ENCODE data around the gene MASP2. TPM values are rescaled to one million over a fixed set of nuclear protein-coding genes. Genes with fewer than 3 reads are reported as not detected.
"Not testable (repeated sequence)": the region's sequence is repeated elsewhere in the genome, so short reads cannot be mapped to it uniquely, and the experiment has no call there.

The MASP2 gene
- not detected for total RNA-seq
- long read RNA-seq, donor 1, partial matches to known transcripts: 0 of 2 reads
- long read RNA-seq, donor 1, other reads (novel, unspliced or antisense): 2 of 2 reads
- long read RNA-seq, donor 2: 0 reads

DNA sequence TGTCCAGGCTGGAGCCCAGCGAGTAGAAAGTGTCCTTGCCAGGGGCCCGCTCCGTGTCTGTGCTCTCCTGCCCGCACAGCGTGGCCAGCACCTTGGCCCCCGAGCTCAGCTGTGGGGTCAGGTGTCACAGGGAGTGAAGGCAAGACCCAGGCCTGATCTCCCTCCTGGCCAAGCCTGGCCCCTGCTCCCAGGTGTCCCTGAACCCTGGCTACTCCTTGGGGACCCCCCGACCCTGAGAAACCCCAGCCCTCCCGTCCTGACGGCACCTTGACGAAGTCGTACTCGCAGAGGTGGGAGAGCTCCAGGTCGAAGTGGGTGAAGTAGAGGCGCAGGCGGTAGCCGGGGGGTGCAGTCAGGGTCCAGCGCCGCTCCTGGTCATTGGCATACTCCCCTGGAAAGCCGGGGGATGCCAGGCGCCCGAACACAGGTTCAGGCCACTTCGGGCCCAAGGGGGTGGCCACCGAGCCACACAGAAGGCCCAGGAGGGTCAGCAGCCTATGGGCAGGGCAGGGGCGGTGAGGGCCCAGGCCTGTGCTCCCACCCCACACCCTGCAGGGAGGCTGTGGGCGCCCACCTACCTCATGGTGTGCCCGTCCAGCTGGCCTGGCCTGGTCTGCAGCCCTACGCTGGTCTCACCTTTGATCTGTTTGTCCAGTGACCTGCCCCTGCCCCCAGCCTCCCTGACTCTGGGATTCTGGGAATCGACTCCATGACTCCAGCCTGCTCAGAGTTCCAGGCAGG is at the start of gene MASP2:
TSS of gene MASP2 (minus strand) at position 615 of the 741 bp plus-strand sequence. CDS start at position 583, 32 bp downstream.
- intact Hi-C loops (cut with DNase I): no loop called here
- DNase-seq (ENCODE audit: low spot score): no peak

DNA sequence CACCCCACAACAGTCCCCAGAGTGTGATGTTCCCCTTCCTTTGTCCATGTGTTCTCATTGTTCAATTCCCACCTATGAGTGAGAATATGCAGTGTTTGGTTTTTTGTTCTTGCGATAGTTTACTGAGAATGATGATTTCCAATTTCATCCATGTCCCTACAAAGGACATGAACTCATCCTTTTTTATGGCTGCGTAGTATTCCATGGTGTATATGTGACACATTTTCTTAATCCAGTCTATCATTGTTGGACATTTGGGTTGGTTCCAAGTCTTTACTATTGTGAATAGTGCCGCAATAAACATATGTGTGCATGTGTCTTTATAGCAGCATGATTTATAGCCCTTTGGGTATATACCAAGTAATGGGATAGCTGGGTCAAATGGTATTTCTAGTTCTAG is 36.7 kb upstream of the MASP2 start:
- DNase-seq (ENCODE audit: low spot score); intact Hi-C loops (cut with DNase I): not testable (repeated sequence)

DNA sequence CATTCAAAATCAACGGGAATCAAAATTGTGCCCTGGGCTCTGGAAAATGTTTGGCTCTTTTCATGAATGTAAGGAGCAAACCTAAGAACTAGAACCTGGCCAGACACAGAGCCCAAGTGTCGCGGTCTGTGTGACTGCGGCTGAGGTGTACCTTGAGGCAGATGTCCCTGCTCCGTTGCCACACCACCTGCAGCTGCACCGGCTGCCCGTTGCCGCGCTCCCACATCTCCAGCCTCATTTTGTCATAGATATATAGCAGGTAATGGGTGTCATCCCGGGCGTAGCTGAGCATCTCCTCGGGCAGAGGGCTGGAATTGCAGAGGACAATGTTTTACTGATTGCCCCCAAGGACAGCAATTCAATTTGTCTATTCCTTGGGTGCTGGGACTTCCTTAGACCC is 33.9 kb upstream of the MASP2 start:
- intact Hi-C loops (cut with DNase I): no loop called here
- DNase-seq (ENCODE audit: low spot score): no peak

DNA sequence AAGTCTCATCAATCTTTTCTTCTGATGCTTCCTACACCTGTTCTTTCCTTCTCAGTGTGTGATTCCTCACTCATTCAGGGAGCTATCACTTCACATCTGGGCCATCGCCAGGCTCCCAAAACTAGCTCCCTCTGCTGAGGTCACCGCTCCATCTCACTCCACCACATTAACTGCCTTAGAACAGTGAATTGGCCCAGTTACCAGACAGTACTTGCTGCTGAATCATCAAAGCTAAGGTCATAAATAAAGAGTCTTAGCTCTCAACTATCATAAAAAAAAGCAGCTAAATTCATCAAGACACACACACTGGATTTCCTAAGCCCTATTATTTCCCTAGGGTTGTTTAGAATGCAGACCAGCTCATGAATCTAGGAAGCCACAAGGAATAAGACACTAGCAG is 31.6 kb upstream of the MASP2 start:
- intact Hi-C loops (cut with DNase I): no loop called here
- DNase-seq (ENCODE audit: low spot score): no peak

DNA sequence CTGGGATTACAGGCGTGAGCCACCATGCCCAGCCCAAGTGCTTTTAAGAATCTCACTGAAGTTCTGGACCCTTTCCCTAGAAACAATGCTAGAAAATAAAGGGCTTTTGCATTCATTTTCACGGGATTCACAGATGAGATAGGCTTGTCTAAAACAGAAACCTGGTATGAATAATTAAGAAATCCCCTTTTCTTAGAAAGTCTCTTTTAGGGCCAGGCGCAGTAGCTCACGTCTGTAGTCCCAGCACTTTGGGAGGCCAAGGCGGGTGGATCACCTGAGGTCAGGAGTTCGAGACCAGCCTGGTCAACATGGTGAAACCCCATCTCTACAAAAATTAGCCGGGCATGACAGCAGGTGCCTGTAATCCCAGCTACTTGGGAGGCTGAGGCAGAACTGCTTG is 26.4 kb upstream of the MASP2 start:
- intact Hi-C loops (cut with DNase I): not testable (repeated sequence)
- peak; percentile 9 for DNase-seq (ENCODE audit: low spot score)

DNA sequence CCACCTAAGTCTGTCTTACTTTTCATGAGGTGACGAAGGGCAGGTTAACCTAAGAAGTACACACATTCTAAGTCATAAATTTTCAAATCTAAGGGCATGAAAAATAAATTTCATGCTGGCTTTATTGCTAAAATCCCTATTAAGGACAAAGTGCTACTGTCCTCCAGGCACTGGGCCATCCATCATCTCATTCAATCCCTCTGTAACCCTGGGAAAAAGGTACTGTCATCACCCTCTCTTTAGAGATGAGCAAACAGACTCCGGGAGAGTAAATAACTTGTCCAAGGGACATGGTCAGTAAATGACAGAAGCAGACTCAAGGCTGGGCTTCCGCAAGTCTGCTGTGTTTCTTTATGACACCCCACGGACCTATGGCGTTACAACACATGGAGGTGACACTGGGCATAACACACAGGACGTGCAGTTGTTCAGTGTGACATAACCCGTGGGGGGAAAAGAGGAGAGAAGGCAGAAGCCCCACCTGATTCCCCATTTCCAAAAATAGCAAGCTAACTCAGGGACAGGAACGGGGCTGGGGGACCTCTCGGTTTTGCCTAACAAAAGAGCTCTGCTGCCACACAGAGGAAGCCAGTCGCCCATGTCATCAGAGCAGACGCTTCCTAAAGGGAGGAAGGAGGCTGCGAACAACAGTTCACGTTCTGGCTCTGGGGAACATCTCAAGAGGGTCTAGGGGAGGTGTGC is 25.3 kb upstream of the MASP2 start:
- peak; percentile 37 for DNase-seq (ENCODE audit: low spot score)
- intact Hi-C loops (cut with DNase I): no loop called here

DNA sequence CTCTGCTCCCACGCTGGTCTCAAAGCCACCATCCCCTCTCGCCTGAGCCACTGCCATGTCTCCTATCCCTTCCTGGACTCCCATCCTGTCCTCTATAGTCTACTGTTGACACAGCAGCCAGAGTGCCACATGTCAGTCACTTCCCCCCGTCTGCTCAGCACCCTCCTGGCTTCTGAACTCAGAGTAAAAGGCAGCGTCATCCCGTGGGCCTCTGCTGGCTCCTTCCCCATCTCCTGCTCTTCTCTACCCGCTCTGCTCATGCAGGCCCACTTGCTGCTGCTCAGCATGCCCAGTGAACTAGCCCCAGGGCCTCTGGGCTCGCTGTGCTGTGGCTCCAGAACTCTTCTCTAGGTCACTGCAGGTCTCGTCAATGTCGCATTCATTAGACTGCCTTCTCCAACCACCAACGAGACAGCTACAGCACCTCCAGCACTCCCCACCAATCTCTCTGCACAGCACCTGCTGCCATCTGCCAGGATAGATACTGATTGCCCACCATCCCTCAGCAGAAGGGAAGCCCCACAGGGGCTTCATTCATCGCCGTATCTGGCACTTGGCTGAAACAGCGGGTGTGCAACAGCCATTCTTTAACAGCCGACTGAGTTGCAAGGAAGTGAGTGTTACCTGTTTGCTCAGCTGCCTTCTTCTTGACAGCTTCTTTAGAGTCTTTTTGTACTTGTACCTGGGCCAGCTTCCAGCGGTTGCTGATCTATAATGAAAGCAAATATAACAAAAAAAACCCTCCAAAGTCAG is 24.6 kb upstream of the MASP2 start:
- DNase-seq (ENCODE audit: low spot score): peak; percentile 56
- intact Hi-C loops (cut with DNase I): no loop called here

DNA sequence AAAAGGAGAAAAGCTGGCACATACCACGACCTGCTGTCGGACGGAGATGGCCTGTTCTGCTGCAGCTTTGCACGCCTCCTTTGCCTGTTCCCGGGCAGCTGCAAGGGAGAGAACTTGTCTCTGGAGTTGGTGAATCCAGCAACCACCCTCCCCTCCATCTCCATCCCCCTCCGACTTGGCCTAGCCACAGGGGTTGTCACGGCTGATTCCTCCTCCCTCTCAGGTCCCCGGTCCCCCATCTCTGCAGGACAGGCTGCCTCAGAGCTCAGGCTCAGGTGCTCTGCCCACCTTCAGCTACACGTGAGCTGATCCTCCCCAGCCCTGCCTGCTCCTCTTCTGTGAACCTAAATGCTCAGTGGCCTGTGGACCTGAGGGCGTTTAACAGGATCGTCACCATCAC is 23.8 kb upstream of the MASP2 start:
- DNase-seq (ENCODE audit: low spot score): peak; percentile 65
- intact Hi-C loops (cut with DNase I): no loop called here

DNA sequence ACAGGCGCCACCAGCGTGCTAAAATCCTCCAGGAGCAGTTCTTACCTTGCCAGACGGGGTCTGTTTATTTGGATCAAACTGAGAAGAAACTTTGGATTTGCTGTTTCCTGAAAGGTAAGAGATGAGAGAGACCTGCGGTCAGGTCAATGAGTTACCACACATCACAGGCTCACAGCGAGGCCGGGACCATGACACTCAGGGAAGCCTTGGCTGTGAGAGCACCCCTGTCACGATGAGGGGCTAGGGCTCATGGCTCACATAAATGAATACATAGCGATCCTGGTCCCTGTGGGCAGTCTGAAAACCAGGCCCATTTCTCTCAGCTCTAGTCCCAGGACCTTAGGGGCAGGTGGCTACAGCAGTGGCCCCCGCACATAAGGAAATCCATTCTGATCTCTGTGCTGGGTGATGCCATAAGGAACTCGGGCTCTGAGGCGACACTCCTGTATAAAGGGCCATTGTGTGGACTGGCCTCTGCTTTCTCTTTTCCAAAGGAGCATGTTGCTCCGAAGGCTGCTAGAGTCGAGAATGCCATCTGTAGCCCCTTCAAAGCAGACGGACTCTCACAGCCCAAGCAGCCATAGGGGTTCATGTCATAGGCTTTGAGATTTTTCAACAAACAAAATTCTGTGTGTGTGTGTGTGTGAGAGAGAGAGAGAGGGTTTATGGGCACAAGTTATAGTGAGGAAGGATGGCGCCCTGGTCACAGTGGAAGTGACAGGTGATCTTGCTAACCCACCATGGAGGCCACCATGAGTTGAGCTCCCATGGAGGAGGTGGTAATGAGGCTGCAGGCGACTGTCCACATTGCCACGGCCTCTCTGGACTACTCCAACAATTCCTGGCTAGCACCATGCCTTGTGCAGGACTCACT is 21.8 kb upstream of the MASP2 start:
- intact Hi-C loops (cut with DNase I): loop anchor here in 1 of 2 donors (1.0 kb wide), 1 partner anchor 67 kb away; no protein-coding TSS in a partner anchor
- DNase-seq (ENCODE audit: low spot score): peak; percentile 59

DNA sequence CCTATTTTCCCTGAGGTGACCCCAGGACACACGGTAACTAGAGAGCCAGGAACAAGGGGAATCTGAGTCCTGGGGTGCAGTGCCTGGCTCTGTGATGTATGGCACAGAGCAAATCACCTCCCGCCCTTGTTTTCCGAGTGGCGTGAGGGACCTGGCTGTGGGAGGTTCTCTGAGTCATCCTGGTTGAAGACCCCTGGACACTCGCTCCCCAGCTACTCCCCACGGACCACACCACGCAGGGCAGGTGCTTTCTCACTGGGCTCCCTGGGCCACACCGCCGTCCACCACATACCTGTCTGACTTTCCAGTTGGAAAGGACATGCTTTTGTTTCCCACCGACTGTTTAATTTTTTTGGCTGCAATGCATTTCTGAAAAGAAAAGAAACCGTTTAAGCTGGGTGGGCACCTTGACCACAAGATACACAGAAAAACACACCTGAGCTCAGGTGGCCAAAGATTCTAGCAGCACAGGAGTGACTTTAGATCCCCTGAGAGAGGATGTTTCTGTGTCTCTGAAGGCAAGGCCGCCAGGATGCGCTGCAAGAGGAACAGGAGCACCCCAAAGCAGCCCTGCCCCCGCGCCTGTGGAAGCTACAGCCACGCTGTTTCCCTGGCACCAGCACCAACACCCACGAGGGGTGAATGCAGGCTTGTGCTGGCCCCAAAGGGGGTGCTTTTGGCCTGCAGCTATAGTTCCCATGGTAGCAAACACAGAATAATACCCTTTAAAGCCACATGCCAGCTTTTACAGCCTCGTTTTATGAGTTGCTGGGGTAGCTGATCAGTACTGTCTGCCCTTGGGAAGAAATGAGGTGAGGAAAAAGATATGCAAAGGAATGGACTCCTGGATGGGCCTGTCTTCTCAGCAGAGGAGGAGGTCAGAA is 20.9 kb upstream of the MASP2 start:
- intact Hi-C loops (cut with DNase I): loop anchor here in 1 of 2 donors (1.0 kb wide), 1 partner anchor 68 kb away; no protein-coding TSS in a partner anchor
- peak; percentile 46 for DNase-seq (ENCODE audit: low spot score)

DNA sequence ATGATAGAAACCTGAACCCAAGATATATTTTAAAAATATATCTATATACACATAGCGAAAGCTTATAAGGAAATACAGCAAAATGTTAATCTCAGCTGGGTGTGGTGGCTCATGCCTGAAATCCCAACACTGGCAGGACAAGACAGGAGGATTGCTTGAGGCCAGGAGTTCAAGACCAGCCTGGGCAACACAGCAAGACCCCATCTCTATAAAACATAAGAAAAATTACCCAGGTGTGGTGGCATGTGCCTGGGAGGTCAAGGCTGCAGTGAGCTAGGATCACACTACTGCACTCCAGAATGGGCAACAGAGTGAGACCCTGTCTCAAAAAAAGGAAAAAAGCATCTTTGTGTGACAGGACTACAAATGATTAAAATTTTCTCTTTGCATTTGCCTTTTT is 18.8 kb upstream of the MASP2 start:
- intact Hi-C loops (cut with DNase I): no loop called here
- peak; percentile 11 for DNase-seq (ENCODE audit: low spot score)

DNA sequence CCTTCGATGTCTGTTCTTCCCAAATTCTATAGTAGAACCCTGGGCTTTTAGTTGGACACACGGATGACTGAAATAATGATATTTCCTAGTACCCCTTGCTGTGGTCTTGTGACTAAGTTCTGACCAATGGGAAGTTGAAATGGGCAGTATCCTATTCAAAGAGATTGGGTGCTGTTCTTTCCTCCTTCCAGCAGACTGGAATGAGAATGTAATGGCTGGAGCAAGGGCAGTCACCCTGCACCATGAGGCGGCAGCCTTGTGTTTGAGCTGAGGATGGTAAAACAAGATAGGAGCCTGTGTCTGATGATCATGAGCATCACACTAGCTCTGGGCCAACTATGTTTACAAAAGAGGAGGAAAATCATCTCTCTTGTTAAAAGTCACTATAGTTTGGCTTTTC is 17.9 kb upstream of the MASP2 start:
- DNase-seq (ENCODE audit: low spot score): peak; percentile 13
- intact Hi-C loops (cut with DNase I): no loop called here

DNA sequence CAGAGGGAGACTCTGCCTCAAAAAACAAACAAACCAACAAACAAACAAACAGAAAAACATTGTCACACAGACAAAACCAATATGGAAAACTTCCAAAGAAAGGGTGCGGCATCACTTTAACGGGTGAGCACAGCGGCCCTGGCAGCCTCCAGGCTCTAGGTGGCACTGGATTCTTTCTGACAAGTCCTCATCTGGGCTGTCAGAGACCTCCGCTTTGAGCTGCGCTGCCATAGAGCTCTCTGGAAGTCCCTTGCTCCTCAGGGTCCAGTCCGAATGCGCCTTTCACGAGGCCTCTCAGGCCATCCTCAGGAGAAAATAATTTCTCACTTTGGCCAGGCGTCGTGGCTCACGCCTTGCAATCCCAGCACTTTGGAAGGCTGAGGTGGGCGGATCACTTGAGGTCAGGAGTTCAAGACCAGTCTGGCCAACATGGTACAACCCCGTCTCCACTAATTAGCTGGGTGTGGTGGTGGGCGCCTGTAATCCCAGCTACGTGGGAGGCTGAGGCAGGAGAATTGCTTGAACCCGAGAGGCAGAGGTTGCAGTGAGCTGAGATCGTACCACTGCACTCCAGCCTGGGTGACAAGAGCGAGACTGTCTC is 17.0 kb upstream of the MASP2 start:
- intact Hi-C loops (cut with DNase I): not testable (repeated sequence)

DNA sequence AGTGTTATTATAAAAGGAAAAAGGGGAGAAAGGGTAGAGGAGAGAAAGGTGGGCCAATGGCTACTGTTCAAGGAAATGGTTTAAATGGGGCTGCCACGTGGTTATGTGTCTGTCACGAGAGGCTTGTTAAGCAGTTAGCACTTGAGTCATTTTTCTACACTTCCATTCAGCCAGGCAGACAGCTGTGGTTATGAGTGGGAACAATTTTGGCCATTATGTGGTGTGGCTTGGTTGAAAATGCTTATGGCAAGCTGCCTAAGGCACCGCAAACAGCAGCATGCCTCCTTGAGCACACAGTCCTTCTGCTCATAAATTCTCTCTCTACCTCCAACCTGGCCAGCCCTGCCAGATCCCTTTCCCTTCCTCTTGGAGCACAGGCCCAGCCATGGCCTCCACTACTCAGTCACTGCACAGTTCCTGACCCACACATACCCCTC is 15.9 kb upstream of the MASP2 start:
- DNase-seq (ENCODE audit: low spot score): peak; percentile 28
- intact Hi-C loops (cut with DNase I): no loop called here

More for the DNA sequence above, 17.0 kb upstream of the MASP2 start:
- DNase-seq (ENCODE audit: low spot score): peak; percentile 78

DNA sequence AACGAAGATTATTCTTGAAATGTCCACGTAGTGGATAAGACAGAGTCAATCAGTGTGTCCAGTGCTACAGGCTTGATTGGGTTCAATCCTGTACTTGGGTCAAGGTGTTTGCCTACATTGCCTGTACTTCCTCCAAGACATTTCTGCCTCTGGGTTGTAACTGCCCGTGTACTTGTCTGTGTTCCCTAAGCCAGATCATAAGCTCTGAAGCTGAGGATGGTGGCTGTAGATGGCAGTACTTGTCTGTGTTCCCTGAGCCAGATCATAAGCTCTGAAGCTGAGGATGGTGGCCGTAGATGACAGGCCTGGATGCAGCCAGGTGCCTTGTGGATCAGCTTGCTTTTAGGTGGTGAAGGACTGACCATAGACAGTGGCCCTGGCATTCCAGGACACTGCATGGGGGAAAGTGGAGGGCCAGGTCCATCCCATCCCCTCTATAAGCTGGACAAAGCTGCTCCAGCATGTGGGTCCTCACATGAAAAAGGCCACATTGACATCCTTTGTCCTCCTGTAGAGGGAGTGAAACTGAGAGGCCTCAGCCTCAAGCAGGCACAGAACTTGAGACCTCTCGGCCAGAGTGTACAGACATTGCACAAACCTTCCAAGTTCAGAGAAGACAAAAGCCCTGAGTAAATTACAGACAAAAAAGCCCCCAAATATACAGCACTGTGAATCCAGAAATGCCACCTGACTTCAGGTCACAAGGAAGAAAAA is 14.8 kb upstream of the MASP2 start:
- intact Hi-C loops (cut with DNase I): no loop called here
- peak; percentile 47 for DNase-seq (ENCODE audit: low spot score)

DNA sequence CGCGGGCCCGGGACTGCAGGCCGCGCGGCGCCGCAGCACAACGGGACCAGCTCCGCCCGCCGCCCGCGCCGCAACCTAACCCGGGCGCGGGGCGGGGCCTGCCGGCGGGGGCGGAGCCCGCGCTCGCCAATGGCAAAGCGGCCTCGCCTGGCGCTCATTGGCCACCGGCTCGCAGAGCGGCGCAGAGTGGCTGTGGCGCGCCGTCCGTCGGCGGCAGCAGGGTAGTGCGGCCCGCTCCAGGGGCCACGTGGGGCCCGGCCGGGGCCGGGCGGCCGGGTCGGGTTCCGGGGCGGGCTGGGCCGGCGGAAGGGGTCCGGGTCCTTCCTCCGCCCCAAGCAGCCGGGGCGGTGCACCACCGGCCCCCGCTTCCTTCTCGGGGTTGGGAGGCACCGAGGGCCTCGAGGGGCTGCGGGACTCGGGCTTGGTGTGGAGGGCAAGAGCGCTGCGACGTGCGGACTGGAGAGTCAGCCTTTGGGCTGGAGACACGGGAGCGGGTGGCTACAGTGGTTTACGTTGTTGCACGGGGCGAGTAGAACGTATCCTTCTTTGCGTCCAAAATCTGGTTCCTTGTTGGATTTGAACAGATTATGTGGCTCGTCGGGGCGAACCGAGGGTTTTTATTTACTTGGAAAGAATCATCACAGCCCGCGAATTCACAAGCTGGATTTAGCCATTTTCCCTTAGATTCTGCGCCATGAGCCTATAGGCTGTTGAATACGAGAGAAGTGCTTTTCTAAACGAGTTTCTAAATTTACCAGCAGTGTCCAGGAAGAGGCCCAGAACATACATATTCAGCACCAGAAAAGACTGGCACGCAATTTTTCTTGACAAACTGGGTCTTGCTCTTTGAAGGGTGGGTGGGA is 13.2 kb upstream of the MASP2 start, which contains the start of gene SRM:
TSS of gene SRM (minus strand) at position 51 of the 863 bp plus-strand sequence. CDS start 75 bp downstream, outside the sequence.
- DNase-seq (ENCODE audit: low spot score): peak; percentile 97
- intact Hi-C loops (cut with DNase I): no loop called here

Data from posterior vena cava (tissue), 2 donors.